Measurements from ENCODE around the gene SPATA31C1.
"Not testable (repeated sequence)": the region's sequence is repeated elsewhere in the genome, so short reads cannot be mapped to it uniquely, and the experiment has no call there.

SPATA31C1 gene

GRCh38 chr9:87917662-87918061 is at the start of gene SPATA31C1:
Gene SPATA31C1 (plus strand): TSS chr9:87917962.
- not testable (repeated sequence) for DNase-seq

GRCh38 chr9:87868175-87868574 is 49.6 kb upstream of the SPATA31C1 start:
- DNase-seq: no peak

GRCh38 chr9:87868635-87869034 is 49.1 kb upstream of the SPATA31C1 start:
- no peak for DNase-seq

- DNase-seq: no peak
Measured at GRCh38 chr9:87869082-87869481, 48.7 kb upstream of the SPATA31C1 start.

- no peak for DNase-seq
Measured at GRCh38 chr9:87871425-87872078, 46.2 kb upstream of the SPATA31C1 start.

- no peak for DNase-seq
Measured at GRCh38 chr9:87872079-87872624, 45.6 kb upstream of the SPATA31C1 start.

GRCh38 chr9:87873607-87874303 is 44.0 kb upstream of the SPATA31C1 start:
- no peak for DNase-seq

- no peak for DNase-seq
Measured at GRCh38 chr9:87874304-87874623, 43.5 kb upstream of the SPATA31C1 start.

GRCh38 chr9:87875060-87875459 is 42.7 kb upstream of the SPATA31C1 start:
- no peak for DNase-seq

- DNase-seq: no peak
Measured at GRCh38 chr9:87875831-87876545, 41.8 kb upstream of the SPATA31C1 start.

GRCh38 chr9:87876708-87877107 is 41.1 kb upstream of the SPATA31C1 start:
- DNase-seq: no peak

GRCh38 chr9:87878989-87879511 is 38.7 kb upstream of the SPATA31C1 start:
- DNase-seq: no peak

GRCh38 chr9:87880116-87880515 is 37.6 kb upstream of the SPATA31C1 start:
- no peak for DNase-seq

GRCh38 chr9:87880683-87881082 is 37.1 kb upstream of the SPATA31C1 start:
- DNase-seq: no peak

- no peak for DNase-seq
Measured at GRCh38 chr9:87882627-87883026, 35.1 kb upstream of the SPATA31C1 start, which contains the start of gene SPATA31E1. Gene SPATA31E1 (plus strand): TSS chr9:87882877. CDS start chr9:87882892, 15 bp downstream.

GRCh38 chr9:87883274-87883673 is 34.5 kb upstream of the SPATA31C1 start:
- DNase-seq: no peak

- DNase-seq: no peak
Measured at GRCh38 chr9:87883990-87884389, 33.8 kb upstream of the SPATA31C1 start.

GRCh38 chr9:87884578-87885459 is 32.9 kb upstream of the SPATA31C1 start:
- DNase-seq: no peak

GRCh38 chr9:87885484-87886189 is 32.1 kb upstream of the SPATA31C1 start:
- DNase-seq: no peak

GRCh38 chr9:87886210-87886932 is 31.4 kb upstream of the SPATA31C1 start:
- no peak for DNase-seq

GRCh38 chr9:87886933-87887505 is 30.7 kb upstream of the SPATA31C1 start:
- DNase-seq: no peak
